HG02588 (cell line): Measurements from ENCODE around the gene RPL36.

Experiments
- ATAC-seq: cut with Tn5 transposase; IDR thresholded peaks from one replicate; pipeline ENCODE4 v1.9.1; 2021; ENCODE audit warnings: mild to moderate bottlenecking, moderate library complexity; ENCODE audit not compliant: unreplicated experiment

Gene RPL36

DNA sequence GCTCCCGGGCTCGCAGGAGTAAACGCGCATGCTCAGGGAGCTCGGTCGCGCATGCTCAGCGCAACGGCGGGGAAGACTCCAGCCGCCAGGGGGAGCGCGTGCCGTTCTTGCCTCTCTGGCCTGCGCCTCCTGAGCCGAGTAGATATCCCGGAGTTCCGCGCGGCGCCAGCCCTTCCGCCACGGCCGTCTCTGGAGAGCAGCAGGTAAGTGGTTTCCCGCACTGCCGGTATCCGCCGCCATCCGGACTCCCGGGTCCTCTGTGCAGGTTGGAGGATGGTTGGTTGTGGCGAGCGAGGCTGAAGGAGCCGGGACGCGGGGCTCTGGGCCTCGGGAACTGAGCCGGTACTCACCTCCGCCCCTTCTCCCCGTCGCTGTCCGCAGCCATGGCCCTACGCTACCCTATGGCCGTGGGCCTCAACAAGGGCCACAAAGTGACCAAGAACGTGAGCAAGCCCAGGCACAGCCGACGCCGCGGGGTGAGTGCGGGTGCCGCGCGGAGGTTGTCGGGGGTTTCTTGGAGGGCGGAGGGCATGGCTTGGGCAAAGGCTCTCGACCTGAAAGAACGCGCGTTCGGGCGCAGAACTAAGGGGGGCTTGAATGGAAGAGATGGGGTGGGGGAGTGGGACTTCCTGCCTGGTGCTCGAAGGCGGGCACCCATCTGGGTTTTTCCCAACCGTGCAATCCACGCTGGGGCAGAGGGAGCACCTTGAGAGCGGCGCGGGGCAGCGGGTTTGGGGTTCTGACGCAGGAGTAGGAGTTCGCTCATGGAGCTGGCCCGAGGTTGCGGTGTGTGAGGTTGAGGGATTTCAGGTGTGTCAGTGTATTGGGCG is at the start of gene RPL36:
Gene RPL36, plus strand, starts transcription at position 171 of the 830 bp plus-strand sequence. Its CDS starts 213 bp downstream, at position 384.
- ATAC-seq: peak; percentile 44

DNA sequence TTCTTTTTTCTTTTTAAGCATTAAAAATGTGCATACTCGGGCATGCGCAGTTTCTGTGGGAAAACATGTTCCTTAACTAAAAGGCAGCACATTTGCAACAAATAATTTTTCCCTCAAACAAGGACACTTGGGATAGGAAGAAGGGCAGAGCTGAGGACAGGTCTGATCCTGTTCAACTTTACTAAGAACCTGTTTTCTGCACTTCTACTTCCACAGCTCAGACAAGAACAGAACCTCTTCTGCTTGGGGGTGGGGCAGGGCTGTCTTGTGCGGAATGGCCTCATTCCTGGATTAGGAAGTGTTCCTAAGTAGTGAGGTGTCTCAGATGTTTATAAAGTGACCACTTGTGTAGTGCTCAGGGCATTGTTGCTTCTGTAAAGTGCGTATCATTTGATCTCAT is 48.9 kb upstream of the RPL36 start:
- no peak for ATAC-seq

DNA sequence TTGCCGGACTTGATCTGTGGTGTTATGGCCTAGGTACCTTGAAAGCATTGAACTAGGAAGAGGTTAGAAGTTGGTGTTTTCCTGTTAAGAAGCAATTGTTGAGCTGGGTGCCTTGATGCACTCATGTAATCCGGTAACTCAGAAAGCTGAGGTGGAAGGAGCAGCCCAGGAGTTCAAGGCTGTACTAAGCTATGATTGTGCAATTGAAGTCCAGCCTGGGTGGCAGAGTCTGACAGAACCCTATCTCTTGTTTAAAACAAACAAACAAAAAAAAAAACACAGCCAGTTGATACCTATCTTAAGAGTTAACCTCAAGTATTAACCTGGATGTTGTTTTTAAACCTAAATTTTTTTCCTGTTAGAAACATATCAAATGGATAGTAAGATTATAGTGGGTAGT is 47.9 kb upstream of the RPL36 start:
- no peak for ATAC-seq

GRCh38 chr19:5643060-5643459 is 47.0 kb upstream of the RPL36 start:
- no peak for ATAC-seq

DNA sequence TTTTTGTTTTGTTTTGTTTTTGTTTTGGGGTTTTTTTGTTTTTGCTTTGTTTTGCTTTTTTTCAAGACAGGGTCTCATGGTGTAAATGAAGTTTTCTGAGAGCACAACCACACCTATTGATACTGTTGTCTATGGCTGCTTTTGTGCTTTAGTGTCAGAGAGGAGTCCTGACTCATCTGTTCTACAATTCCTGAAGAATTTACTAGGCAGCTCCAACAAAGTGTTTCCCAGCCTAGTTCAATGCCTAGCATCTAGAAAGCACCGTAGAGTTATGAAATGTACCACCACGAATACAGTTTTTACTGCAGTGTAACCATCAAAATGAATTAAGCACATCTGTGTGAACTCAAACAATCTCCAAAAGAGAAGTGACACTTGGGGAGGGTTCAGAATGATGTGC is 46.1 kb upstream of the RPL36 start:
- ATAC-seq: no peak

DNA sequence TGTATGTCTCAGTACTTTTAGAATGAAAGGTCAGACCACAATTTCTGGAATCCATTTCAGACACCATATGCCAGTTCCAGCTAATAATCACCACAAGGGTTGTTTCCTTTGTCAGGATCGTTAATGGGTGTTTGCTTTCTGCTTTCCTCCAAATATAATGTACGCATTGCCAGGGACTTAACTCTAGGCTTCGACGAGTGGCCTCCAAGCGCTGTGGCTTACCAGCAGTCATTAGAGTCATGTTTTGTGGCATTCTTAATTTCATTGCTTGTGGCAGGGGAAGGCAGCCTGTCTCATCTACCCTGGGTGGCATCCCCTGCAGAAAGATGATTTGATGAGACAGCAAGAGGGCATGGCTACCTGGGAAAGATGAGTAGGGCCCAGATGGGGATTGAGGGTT is 44.7 kb upstream of the RPL36 start:
- no peak for ATAC-seq

GRCh38 chr19:5646703-5647102 is 43.4 kb upstream of the RPL36 start:
- no peak for ATAC-seq

DNA sequence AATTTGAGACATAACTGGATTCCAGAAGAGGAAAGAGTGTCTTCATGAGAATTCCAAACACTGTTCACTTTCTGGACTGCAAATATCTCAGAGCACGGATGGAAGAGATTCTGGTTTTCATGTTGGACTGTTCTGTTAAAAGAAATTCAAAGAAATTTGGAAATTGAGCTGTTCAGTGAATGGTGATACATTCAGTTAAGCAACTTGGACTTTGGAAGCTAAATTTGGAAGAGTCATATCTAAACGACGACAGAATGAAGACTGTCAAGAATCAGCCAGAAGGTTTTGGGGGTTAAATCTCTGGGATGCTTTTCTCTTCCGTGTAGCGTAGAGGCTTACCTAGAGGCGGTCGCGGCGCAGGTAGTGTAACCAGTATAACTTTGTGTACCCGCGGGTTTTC is 41.6 kb upstream of the RPL36 start:
- ATAC-seq: no peak

DNA sequence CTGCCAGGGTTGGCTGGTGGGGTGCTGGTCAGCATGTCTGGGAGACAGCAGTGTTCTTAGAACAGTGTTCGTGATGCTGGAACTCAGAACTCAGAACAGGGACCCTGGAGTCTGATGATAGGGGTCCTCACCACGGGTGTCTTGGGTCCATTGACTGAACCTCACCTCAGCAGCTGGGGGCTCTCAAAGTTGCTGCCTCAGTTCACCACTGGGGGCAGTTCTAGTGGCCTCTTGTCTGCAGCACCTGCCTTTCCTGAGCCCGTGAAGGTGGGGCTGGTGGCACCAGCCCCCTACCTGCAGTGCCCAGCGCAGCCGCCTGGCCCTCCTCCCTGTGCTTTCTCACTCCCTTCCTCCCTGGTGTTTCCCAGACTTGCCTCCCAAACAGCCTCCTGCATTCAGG is 38.7 kb upstream of the RPL36 start:
- ATAC-seq: no peak

GRCh38 chr19:5652261-5652660 is 37.8 kb upstream of the RPL36 start:
- ATAC-seq: no peak

- no peak for ATAC-seq
Measured at GRCh38 chr19:5654931-5655330, 35.2 kb upstream of the RPL36 start.

- no peak for ATAC-seq
Measured at GRCh38 chr19:5655412-5655811, 34.7 kb upstream of the RPL36 start.

GRCh38 chr19:5661483-5661882 is 28.6 kb upstream of the RPL36 start:
- ATAC-seq: no peak

GRCh38 chr19:5663904-5664303 is 26.2 kb upstream of the RPL36 start:
- no peak for ATAC-seq

DNA sequence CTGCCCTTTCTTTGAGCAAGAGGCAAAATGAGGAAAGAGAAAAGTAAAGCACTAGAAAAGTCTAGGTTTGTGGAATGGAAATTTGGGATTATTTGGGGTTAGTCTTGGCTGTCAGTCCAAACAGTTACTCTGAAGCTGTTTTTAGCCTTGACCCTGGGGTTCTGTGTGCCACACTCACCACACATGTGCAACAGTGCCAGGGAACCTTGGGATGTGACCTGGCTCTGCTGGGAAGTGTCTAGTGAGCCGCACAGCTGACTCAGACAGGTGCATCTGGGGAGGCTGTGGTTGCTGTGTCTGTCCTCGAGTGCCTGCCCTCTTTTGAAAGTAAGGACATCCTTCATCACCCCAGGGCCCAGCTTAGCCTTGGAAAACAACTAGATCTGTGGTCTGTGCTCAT is 25.6 kb upstream of the RPL36 start:
- no peak for ATAC-seq

GRCh38 chr19:5665781-5666513 is 24.1 kb upstream of the RPL36 start:
- ATAC-seq: no peak

- ATAC-seq: no peak
Measured at GRCh38 chr19:5666921-5667610, 23.0 kb upstream of the RPL36 start.

DNA sequence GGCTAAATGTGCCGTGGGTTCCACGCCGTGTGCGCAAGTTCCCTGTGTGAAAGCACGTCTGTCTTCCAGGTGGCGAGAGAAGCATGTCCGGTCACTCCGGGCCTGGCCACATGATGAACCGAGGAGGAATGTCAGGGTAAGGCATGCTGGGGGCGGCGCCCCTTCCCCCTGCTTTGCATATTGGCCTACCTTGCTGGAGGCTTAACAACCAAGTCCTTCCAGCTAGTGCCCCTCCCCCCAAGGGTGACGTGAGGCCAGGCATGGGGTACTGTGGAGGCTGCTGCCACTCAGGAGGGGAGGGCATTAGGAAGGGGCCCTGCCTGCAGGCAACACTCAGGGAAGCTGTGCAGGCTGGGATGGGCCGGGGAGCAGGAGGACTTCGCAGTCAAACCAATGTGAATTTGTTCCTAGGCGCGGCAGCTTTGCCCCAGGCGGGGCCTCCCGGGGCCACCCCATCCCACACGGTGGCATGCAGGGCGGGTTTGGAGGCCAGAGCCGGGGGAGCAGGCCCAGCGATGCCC is 22.3 kb upstream of the RPL36 start:
- ATAC-seq: no peak

DNA sequence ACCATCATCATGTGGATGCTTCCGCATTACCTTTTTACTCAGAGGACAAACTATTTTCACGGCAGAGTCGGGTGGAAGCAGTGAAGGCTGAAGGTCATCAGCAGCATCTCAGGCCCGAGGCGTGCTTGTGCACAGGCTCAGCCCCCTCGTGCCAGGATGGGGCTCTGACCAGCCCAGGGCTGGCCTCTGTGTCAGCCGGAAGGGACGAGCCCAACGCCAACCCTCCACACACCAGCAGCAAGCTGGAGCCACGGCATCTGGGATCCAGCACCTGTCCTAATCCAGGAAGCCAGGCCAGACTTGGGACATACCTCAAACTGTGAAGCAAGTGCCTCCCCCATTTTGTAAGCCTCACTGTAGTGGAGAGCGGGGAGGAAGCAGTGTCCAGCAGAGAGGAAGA is 20.9 kb upstream of the RPL36 start:
- no peak for ATAC-seq

DNA sequence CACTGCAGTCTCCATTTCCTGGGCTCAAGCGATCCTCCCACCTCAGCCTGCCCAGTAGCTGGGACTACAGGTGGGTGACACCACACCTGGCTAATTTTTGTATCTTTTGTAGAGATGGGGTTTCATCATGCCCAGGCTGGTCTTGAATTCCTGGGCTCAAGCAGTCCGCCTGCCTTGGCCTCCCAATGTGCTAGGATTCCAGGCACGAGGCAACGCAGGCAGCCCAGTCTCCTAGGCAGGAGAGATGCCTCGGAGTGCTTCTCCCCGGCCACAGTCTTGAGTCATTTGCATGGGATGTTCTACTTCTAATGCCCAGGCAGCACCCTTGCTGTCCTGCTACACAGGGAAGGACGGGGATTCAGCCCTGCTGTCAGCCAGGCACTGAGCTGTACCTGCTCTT is 18.5 kb upstream of the RPL36 start:
- no peak for ATAC-seq

GRCh38 chr19:5672708-5673459 is 17.2 kb upstream of the RPL36 start:
- no peak for ATAC-seq
